ENCODE data around the gene POPDC3. TPM values are rescaled to one million over a fixed set of nuclear protein-coding genes. Genes with fewer than 3 reads are reported as not detected.

POPDC3 gene
- total and polyA plus RNA-seq, 10 of the 15 experiments (the other 5 are each of a cell fraction or from before 2014, with no cell fraction given), result 1.6 TPM; not detected in 9

- no peak overlapping the region for H2AFZ ChIP-seq (ENCODE audit: control insufficient read depth, low read depth, low read length)
- no peaks in the 10 kb centered on the region for H4K20me1 ChIP-seq (ENCODE audit: control insufficient read depth, insufficient read depth)
- in situ Hi-C loops (cut with MboI) (no loop called here), intact Hi-C loops (cut with micrococcal nuclease; ENCODE audit: unreplicated experiment) (no loop called here)
- no peaks in the 10 kb centered on the region for H3K36me3 ChIP-seq (ENCODE audit: control insufficient read depth in 2 of 2, insufficient read depth in 2 of 2, low read length in 1 of 2)
- H3K4me3 ChIP-seq, result no peak overlapping the region
- FAIRE-seq, result peak; percentile 64
- no peaks in the 10 kb centered on the region for H3K9me3 ChIP-seq (replicated peaks; ENCODE audit: control insufficient read depth, insufficient read depth, low read length)
- ChIA-PET POLR2A (interaction anchor here (0.7 kb wide), 1 partner anchor 39 kb away, joined by 4 read pairs; no protein-coding TSS in a partner anchor), RAD21 (ENCODE audit: unreplicated experiment) (interaction anchor here (0.6 kb wide), 1 partner anchor 207 kb away, joined by 3 read pairs; no protein-coding TSS in a partner anchor), CTCF (interaction anchor here (0.6 kb wide), 1 partner anchor 25 kb away, joined by 3 read pairs; no protein-coding TSS in a partner anchor), SMC1A (ENCODE audit: uncharacterized antibody, unreplicated experiment) (interaction anchor here (0.8 kb wide), 1 partner anchor 86 kb away, joined by 3 read pairs; no protein-coding TSS in a partner anchor)
- H3K4me1 ChIP-seq (ENCODE audit: control insufficient read depth, insufficient read depth, low read length), result 0 out of 2 replicates have a peak, but pooled peaks cover 3% of the 10 kb centered on the region
- no peak overlapping the region for H3K4me2 ChIP-seq (ENCODE audit: control insufficient read depth, insufficient read depth)
- H3K27ac ChIP-seq (ENCODE audit: control insufficient read depth, insufficient read depth), result no peak overlapping the region
- no peak for TF ChIP-seq NR2C1 (IDR thresholded peaks at IDR 0.05)
- no peak for TF ChIP-seq JUND (IDR thresholded peaks at IDR 0.05; ENCODE audit: low read depth, low read length)
- TF ChIP-seq MTA3 (IDR thresholded peaks at IDR 0.05; ENCODE audit: borderline replicate concordance, low read length), result no peak
- TF ChIP-seq IRF4 (IDR thresholded peaks at IDR 0.05; ENCODE audit: low read depth, low read length), result no peak
- no peak for TF ChIP-seq PKNOX1 (IDR thresholded peaks at IDR 0.05)
- no peak for TF ChIP-seq BHLHE40 (IDR thresholded peaks at IDR 0.05; ENCODE audit: borderline replicate concordance in 1 of 2, low read depth in 2 of 2, low read length in 1 of 2)
- no peak for TF ChIP-seq YY1 (IDR thresholded peaks at IDR 0.05; ENCODE audit: low read depth, low read length)
- TF ChIP-seq POLR2A (IDR thresholded peaks at IDR 0.05; ENCODE audit: low read depth, low read length), result no peak
- TF ChIP-seq DPF2 (IDR thresholded peaks at IDR 0.05), result no peak
- no peak for TF ChIP-seq TCF12 (IDR thresholded peaks at IDR 0.05; ENCODE audit: low read depth, low read length)
- TF ChIP-seq CEBPB (IDR thresholded peaks at IDR 0.05; ENCODE audit: borderline replicate concordance in 1 of 2, low read depth in 2 of 2, low read length in 2 of 2), result no peak
- TF ChIP-seq BMI1 (IDR thresholded peaks at IDR 0.05; ENCODE audit: borderline replicate concordance), result no peak
- no peak for TF ChIP-seq NFYB (IDR thresholded peaks at IDR 0.05; ENCODE audit: insufficient read depth, low read depth, low read length)
- TF ChIP-seq PBX3 (IDR thresholded peaks at IDR 0.05; ENCODE audit: insufficient replicate concordance, low read depth, low read length), result no peak
- TF ChIP-seq SPI1 (IDR thresholded peaks at IDR 0.05; ENCODE audit: borderline replicate concordance, insufficient read depth, low read depth, low read length), result no peak
- TF ChIP-seq ZBTB11 (CRISPR knock-in tag; IDR thresholded peaks at IDR 0.05), result no peak
- H3K27me3 ChIP-seq (replicated peaks in 1 of 2; ENCODE audit: control insufficient read depth in 2 of 2, insufficient read depth in 2 of 2, low read length in 1 of 2), result no peaks in the 10 kb centered on the region; a peak in 1 of 4 replicates
- 81% methylated on average over 6 of the region's 6 CpGs for WGBS (ENCODE audit: insufficient coverage, insufficient replicate concordance, low lambda C conversion rate, missing lambda C conversion rate)
- DNase-seq (ENCODE audit: low read depth, low spot score), result no peak
- ATAC-seq, result no peak
- no peak overlapping the region for H3K9ac ChIP-seq (ENCODE audit: control insufficient read depth, insufficient read depth, low read length)
- no peaks in the 10 kb centered on the region for H3K79me2 ChIP-seq (ENCODE audit: control insufficient read depth, insufficient read depth, low read length)
- no TSS peak for BruUV-seq (replicated peaks)
These were observed 27.9 kb upstream of the POPDC3 start for GRCh38 chr6:105207524-105208269.

Data from GM12878 (cell line).